ENCODE data around the gene MOV10.

Gene MOV10

GRCh38 chr1:112700290-112701226 lies 26.1 kb downstream of the MOV10 start (continued):
- TF ChIP-seq ZNF302 (tag by site-specific recombination; IDR thresholded peaks at IDR 0.05; ENCODE audit: low read depth) (no peak), KLF7 (tag by site-specific recombination; IDR thresholded peaks at IDR 0.05; ENCODE audit: borderline replicate concordance) (peak; percentile 85), ATF2 (tag by site-specific recombination; IDR thresholded peaks at IDR 0.05; ENCODE audit: low read depth) (peak; percentile 97), ZNF274 (IDR thresholded peaks at IDR 0.05; ENCODE audit: low read length) (no peak), ZNF274 (tag by site-specific recombination; IDR thresholded peaks at IDR 0.05; ENCODE audit: borderline replicate concordance) (no peak), ZNF449 (tag by site-specific recombination; IDR thresholded peaks at IDR 0.05) (peak; percentile 41; the same call in 1 of the 2 replicates), ZNF221 (tag by site-specific recombination; IDR thresholded peaks at IDR 0.05; ENCODE audit: borderline replicate concordance) (no peak), ZNF792 (tag by site-specific recombination; IDR thresholded peaks at IDR 0.05) (no peak), TCF7L2 (IDR thresholded peaks at IDR 0.05; ENCODE audit: borderline replicate concordance, low read depth, low read length) (no peak), ZNF596 (tag by site-specific recombination; IDR thresholded peaks at IDR 0.05) (0 out of 2 replicates have a peak, but pooled peaks have one; percentile 34), ZNF133 (tag by site-specific recombination; IDR thresholded peaks at IDR 0.05) (no peak), ZNF513 (tag by site-specific recombination; IDR thresholded peaks at IDR 0.05) (no peak), ZNF549 (tag by site-specific recombination; IDR thresholded peaks at IDR 0.05) (no peak), ZNF132 (tag by site-specific recombination; IDR thresholded peaks at IDR 0.05; ENCODE audit: borderline replicate concordance) (no peak), ZNF544 (tag by site-specific recombination; IDR thresholded peaks at IDR 0.05) (no peak; the same call in 1 of the 2 replicates), ZNF843 (tag by site-specific recombination; IDR thresholded peaks at IDR 0.05) (peak; percentile 87; the same call in 1 of the 2 replicates), ZEB2 (tag by site-specific recombination; IDR thresholded peaks at IDR 0.05) (peak; percentile 92), KLF8 (tag by site-specific recombination; IDR thresholded peaks at IDR 0.05) (peak; percentile 93), ZBTB10 (tag by site-specific recombination; IDR thresholded peaks at IDR 0.05) (peak; percentile 53; the same call in 1 of the 2 replicates), ZNF585B (tag by site-specific recombination; IDR thresholded peaks at IDR 0.05) (no peak), ZNF341 (tag by site-specific recombination; IDR thresholded peaks at IDR 0.05; ENCODE audit: low read depth) (peak; percentile 98), ZNF664 (tag by site-specific recombination; IDR thresholded peaks at IDR 0.05) (no peak), ZNF76 (tag by site-specific recombination; IDR thresholded peaks at IDR 0.05; ENCODE audit: borderline replicate concordance, low read depth) (peak; percentile 26; the same call in 1 of the 2 replicates), HOXD13 (CRISPR knock-in tag; IDR thresholded peaks at IDR 0.05; ENCODE audit: borderline replicate concordance) (no peak), SP7 (tag by site-specific recombination; IDR thresholded peaks at IDR 0.05) (peak; percentile 96), BCL11B (tag by site-specific recombination; IDR thresholded peaks at IDR 0.05; ENCODE audit: low read depth) (peak; percentile 82; the same call in 1 of the 2 replicates), ZNF707 (tag by site-specific recombination; IDR thresholded peaks at IDR 0.05) (no peak), ZBTB17 (tag by site-specific recombination; IDR thresholded peaks at IDR 0.05) (peak; percentile 73), ZNF791 (tag by site-specific recombination; IDR thresholded peaks at IDR 0.05) (no peak)
